GM18526 (cell line): Measurements from ENCODE around the gene NPPA.

Experiments used
- POLR2A ChIP-seq: IDR thresholded peaks from 3 replicates; pipeline ENCODE4 v1.6.1; 2011; ENCODE audit not compliant: insufficient read length; ENCODE audit errors: extremely low read depth

Gene NPPA

DNA sequence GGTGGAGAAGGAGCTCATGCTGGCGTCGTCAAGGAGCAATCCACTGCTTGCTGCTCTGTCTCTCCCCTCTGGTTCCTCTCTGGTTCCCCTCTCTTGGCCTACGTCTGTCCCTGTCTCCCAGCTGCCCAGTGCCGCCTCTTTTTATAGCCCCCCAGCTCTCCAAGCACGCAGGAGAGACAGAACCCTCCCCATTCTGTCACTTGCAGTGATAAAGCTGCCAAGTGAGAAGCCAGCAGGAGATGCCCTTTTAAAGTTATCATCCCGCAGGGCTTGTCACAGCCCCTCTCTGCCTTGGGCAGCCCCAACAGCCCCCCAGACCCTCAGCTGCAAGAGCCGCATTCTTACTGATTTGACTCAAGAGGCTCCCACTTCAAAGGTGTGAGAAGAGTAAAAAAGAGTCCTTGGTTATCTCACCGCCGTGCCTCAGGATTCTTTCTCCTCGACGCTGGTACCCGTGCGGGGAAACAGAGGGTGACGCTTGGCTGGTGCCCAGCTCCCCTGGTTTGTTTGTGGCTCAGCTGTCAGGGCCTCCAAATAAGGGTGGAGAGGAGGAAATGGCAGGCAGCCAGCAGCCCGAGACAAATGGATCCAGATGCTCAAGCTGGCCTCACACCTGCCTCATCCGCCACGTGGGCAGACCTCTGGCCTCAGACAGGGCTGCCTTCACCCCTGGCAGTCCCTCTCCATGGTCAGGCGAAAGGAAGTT lies at the start of gene NPPA:
NPPA (minus strand) TSS at position 117 of the 706 bp plus-strand sequence; CDS start at position 18, 99 bp downstream.
- TF ChIP-seq POLR2A, result no peak

DNA sequence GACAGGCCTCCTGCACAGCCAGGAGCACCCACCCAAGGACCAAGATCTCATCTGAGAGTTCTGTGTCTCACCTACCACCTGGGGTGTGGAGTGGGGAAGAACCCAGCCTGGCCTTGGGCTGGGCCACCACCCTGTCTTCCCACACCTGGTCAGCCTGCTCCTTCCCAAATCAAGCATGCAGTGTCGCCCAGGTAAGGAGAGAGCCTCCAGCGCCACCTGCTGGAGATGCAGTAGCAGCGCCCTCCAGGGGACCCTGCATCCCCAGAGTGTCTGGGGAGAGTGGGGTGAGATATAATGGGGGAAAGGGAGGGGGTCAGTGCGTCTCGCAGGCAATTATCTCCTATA lies 46.3 kb upstream of the NPPA start:
- TF ChIP-seq POLR2A, result no peak

DNA sequence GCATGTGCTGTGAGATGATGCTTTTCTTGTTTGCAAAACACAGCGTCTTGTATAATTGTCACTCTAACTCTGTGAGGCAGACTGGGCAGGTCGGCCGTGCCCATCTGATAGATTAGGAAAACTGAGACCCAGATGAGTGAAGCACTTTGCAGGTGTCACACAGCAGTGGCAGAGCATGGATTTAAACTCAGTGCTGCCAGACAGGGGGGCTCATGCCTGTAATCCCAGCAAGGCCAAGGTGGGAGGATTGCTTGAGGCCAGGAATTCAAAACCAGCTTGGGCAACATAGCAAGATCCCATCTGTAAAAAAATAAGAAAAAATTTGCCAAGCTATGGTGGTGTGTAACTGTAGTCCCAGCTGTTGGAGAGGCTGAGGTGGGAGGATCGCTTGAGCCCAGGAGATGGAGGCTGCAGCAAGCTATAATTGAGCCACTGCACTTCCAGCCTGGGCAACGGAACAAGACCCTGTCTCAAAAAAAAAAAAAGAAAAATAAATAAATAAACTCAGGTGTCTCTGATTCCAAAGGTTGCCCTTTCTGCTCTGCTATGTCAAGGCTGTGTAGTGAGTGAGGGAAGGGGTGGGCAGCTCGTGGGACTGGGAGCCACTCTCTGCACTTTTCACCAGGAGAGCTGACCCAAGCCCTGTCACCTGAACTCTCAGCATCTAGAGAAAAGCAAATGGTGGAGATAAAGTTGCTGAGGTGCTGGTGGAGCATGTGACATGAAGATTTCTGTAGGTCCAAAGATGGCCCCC lies 44.0 kb upstream of the NPPA start:
- no peak for TF ChIP-seq POLR2A

DNA sequence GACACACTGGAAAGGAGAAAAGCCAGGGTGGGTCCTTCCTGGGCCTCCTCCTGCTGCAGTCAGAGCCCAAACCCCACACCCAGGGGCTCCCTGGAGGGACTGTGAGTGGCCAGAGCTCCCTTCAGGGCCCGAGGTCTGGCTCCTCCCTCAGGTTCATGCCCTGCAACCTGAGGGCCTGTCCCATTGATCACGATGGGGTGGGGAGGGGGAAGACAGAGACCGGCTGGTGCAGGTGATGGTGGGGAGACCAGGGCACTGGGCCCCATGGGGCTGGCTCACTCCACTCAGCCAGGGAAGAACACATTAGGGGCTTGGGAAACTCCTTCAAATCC lies 41.3 kb upstream of the NPPA start:
- TF ChIP-seq POLR2A, result no peak

DNA sequence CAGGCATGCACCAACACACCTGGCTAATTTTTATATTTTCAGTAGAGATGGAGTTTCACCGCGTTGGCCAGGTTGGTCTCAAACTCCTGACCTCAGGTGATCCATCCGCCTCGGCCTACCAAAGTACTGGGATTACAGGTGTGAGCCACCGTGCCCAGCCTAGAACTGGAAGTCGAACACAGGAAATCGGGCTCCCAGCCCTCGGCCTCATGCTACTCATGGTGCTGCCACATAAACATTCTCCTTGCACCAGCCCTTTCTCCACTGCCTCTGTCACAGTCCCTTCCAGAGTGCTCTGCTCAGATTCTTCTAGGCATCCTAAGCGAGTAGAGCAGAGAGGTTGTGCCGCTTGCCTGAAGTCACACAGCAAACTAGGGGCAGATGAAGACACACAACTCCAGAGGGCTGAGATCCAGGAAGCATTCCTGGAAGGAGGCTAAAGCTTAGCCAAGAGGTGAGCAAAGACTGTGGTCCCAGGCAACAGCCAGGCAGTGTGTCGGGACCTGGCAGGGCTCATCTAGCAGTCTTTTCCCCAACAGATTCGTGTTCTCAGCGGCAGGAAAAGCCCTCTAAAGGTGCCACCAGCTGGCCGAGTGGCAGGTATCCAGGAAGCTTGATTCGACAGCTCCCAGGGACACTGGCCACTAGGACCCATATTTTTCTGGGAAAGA lies 40.8 kb upstream of the NPPA start:
- no peak for TF ChIP-seq POLR2A

DNA sequence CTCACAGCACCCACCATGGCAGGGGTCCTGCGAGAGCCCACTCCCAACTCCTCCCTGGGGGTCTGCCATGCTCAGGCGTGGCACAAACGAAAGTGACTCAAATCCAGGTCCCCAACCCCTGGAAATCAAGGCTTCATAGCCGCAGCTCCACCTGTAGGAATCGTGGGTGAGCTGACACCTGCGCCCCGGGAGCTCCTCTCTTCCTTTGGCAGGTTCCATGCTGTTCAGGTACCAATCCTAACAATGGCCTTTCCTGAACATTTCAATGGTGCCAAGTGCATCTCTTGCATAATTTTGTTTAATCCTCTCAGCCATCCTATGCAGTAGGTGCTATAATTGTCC lies 40.1 kb upstream of the NPPA start:
- TF ChIP-seq POLR2A, result no peak

DNA sequence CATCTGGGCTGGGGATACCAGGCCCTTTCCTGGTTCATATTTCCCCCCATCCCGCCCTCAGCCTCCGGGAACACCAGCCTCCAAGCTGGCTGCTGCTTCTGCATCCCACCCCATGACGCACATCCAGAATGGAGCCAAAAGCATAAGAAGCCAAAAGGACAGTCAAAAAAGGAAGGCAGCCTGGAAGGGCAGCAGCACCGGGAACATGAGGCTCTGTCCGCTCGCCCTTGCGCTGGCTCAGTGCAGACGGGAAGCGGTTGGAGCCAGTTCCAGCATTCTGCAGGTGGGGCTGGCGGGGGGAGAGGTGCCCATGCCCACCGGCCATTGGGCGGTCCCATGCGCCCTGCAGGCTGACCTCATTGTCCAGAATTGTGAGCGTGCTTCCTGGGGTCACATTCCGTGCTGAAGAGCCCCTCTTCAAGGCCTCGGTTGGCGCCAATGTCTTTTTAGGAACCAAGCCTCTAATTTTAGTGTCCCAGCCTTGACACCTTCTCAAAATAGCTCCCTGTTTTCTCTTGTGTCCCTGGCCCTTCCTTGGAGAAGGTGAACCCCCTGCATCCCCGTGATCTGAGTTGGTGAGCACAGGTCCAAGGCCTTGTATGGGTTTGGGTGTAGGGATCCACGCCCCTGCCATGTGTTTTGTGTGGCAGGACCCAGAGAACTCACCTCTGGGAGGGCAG lies 39.5 kb upstream of the NPPA start:
- no peak for TF ChIP-seq POLR2A

DNA sequence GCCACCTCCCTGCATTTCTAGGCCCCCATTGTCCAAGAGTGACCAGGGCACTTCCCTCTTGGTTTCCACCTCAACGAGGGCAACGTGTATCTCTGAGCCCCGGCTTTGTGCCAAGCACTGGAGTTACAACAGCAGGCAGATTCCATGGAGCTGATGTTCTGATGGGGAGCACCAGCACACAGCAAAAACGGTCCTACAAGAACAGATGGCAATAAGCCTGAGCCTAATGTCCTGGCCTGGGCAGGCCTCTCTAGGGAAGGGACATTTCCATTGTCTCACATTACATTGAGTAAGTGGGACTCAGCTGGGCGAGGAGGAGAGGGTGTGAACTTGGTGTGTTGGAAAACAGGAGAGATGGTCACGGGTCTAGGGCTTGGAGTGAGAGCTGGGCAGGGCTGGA lies 38.3 kb upstream of the NPPA start:
- TF ChIP-seq POLR2A, result no peak

DNA sequence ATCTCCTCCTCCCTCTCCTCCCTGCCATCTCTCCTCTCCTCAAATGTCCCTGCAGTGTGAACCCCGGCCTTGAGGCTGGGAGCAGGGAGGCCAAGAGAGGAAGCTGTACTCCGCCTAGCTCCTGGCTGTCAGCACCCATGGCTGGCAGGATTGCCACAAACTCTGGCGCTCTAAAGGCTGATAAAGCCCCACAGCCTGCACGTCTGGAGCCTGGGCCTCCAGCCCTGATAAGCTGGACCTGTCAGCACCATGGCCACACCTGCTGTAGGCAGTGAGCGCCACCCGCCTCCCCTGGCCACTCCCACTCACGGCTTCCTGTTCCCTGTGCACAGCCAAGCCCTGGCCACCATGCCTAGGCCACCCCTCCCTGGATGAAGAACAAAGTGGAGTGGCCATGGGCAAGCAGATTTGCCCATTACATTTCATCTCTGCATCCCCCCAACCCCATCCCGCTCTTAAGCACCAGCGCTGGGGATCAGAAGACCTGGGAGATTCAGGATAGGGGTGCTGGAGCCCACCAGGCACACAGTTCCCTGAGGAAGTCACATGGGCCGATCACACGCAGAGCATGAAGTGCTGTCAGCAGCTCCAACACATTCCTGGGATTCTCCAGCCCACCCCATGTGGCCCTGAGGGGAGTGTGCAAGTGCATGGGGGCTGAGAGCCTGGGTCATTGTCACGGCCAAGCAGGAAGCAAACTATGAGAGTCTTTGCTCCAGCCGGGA lies 35.4 kb upstream of the NPPA start:
- no peak for TF ChIP-seq POLR2A

DNA sequence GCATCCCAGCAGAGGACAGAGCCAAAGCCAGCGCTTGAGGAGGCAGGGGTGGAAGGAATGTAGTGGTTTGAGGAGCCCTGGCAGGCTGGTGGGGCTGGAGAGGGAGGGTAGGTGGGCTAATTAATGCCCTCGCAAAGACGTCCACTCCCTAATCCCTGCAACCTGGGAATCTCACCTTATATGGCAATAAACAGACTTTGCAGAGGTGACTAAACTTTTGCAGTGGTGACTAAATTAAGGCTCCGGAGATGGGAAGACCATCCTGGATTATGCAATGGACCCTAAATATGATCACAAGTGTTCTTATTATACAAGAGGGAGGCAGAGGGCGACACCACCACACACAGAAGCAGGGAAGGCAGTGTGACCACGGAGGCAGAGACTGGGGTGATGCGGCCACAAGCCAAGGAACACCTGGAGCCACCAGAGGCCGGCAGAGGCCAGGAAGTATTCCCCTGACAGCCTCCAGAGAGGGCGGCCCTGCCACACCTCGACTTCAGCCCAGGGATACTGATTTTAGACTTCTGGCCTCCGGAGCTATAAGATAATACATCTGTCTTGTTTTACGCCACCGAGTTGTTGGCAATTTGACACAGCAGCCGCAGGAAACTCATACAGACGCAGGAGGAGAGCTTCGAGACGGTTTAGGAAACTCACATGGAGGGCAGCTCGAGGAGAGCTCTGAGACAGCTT lies 34.3 kb upstream of the NPPA start:
- no peak for TF ChIP-seq POLR2A

DNA sequence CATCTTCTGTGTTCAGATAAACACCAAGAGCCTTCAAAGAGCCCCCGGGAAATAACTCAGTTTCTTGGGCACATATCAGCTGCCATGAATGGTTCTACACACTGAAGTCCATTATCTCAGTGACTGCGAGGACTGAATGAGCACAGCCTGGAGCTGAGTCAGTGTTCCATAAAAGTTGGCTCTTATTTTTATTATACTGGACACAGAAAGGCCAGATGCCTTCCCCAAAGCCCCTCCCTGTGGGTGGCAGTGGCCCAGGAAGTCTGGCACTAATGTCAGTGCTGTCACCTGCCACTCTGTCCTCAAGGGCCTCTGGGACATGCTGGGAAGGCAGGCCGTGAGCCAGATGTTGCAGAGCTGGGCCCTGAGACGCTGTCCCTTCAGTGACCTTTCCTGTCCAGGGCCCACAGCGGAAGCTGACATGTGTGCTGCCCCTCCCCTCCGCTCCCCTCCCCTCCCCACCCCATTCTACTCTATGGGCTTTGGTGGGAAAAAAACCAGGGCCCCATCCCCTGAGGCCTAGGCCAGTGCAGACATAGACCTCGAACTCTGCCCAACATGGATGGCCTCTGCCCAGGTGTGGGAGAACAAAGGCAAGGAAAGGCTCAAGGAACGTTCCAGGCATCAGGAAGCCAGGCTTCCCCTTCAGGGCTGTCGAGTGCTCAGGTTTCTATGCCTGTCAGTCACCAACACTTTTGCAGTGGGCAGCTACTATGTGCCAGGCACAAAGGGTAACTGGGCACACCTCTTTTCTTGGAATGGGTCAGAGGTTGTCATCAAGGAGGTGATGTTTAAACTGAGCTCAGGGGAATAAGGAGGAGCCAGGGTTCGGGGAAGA lies 33.5 kb upstream of the NPPA start:
- no peak for TF ChIP-seq POLR2A

DNA sequence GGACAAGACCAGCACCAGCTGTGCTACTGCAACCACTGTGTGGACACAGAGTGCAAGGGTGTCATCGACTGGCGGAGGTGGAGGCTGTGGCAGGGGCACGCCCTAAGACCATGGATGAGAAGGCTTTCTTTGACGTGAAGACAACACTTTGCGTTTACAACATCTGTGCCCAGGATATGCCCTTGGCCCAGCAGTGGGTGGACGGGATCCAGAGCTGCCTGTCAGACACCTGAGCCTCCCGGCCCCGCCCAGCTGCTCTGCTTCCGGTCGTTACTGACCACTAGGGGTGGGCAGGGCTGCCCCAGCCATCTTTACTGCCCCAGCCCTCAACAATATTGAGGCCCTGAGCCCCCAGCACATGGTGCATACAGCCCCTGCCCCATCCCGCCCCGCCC lies 32.6 kb upstream of the NPPA start:
- no peak for TF ChIP-seq POLR2A

DNA sequence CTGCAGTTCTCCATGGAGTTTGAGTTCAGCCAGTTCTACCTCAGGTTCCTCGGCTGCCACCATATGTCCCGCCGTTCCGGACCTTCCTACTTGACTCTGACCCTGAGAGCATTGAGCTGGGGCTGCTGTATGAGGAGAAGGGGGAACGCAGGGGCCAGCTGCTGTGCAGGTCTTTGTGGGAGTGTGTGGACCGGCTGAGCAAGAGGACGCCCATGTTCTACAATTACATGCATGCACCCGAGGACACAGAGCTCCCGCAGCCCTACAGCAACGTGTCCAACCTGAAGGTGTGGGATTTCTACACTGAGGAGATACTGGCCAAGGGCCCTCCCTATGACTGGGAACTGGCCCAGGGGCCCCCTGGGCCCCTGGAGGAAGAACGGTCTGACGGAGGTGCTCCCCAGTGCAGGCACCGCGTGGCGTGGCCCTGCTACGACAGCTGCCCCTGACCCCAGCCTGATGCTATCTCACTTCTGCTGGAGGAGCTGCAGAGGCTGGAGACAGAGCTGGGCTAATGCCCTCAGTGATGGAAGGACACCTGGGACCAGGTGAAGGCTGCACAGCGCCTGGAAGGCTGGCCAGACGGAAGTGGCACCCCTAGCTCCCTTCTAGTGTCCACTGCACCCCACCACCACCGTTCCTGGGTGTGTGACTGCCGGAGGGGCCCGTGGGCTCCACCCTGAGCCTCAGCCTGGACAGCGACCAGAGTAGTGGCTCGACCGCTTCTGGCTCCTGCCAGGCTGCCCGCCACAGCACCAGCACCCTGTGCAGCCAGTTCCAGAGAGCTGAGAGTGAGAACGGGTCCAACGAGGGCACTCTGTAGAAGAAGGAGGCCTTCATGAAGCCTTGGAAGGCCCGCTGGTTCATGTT lies 32.0 kb upstream of the NPPA start:
- no peak for TF ChIP-seq POLR2A

DNA sequence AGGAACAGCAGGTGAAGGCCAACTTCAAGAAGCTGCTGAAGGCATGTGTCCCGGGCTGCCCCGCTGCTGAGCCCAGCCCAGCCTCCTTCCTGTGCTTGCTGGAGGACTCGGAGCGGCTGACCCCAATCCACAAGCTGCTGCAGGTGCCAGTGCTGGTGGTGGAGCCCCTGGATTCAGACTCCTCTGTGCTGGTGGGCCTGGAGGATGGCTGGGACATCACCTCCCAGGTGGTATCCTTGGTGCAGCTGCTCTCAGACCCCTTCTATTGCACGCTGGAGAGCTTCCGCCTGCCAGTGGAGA lies 31.3 kb upstream of the NPPA start:
- TF ChIP-seq POLR2A, result no peak
